Measurements from ENCODE around the gene CDYL.
"Not testable (repeated sequence)": the region's sequence is repeated elsewhere in the genome, so short reads cannot be mapped to it uniquely, and the experiment has no call there.

Gene CDYL

GRCh38 chr6:5004373-5005037, 228.3 kb downstream of the CDYL start:
- no peak for DNase-seq (ENCODE audit: low spot score)

- not testable (repeated sequence) for DNase-seq (ENCODE audit: low spot score)
Measured at GRCh38 chr6:5005038-5005433, 228.8 kb downstream of the CDYL start.
